K562 (cell line): ENCODE measurements around the gene SERTAD1. TPM values are rescaled to one million over a fixed set of nuclear protein-coding genes. Genes with fewer than 3 reads are reported as not detected.

Experiments
- BCLAF1 ChIP-seq, 2 experiments: fragments of 450-650 bp in 1 of 2; IDR thresholded peaks; 2 replicates each; pipeline ENCODE4 v1.6.1; 2011 to 2017; ENCODE audit warnings: low read depth in 2 of 2, antibody characterized with exemption in 1 of 2, borderline replicate concordance in 1 of 2, low read length in 1 of 2, mild to moderate bottlenecking in 1 of 2, mixed read lengths in 1 of 2; ENCODE audit not compliant: control insufficient read depth in 1 of 2
- BHLHE40 ChIP-seq: IDR thresholded peaks from 2 replicates; pipeline ENCODE4 v1.6.1; 2011; ENCODE audit warnings: low read length, improper control_type of control experiment
- DACH1 ChIP-seq: fragments of 450-650 bp; IDR thresholded peaks from 2 replicates; pipeline ENCODE4 v1.6.1; 2018; ENCODE audit not compliant: partially characterized antibody
- EHMT2 ChIP-seq: fragments of 450-650 bp; IDR thresholded peaks from 2 replicates; pipeline ENCODE4 v1.6.1; 2018; ENCODE audit warnings: antibody characterized with exemption
- ETS2 ChIP-seq: IDR thresholded peaks from 2 replicates; pipeline ENCODE4 v1.6.1; 2016; ENCODE audit warnings: borderline replicate concordance, missing genetic modification characterization, mild to moderate bottlenecking, moderate library complexity, missing compliant biosample characterization; ENCODE audit not compliant: poor library complexity, severe bottlenecking
- HDAC1 ChIP-seq, 2 experiments: fragments of 450-650 bp; IDR thresholded peaks; 2 replicates each; pipeline ENCODE4 v1.6.1; 2016 to 2017; ENCODE audit warnings: inconsistent platforms in 1 of 2, mild to moderate bottlenecking in 1 of 2, moderate library complexity in 1 of 2
- ILF3 ChIP-seq: fragments of 450-650 bp; IDR thresholded peaks from 2 replicates; pipeline ENCODE4 v1.6.1; 2018; ENCODE audit warnings: antibody characterized with exemption, mild to moderate bottlenecking, moderate library complexity, borderline replicate concordance
- MTA1 ChIP-seq: fragments of 450-650 bp; IDR thresholded peaks from 2 replicates; pipeline ENCODE4 v1.6.1; 2017; ENCODE audit warnings: borderline replicate concordance
- NCOA1 ChIP-seq: fragments of 450-650 bp; IDR thresholded peaks from 2 replicates; pipeline ENCODE4 v1.6.1; 2016; ENCODE audit warnings: low read depth
- NFRKB ChIP-seq: fragments of 450-650 bp; IDR thresholded peaks from 2 replicates; pipeline ENCODE4 v1.6.1; 2016; ENCODE audit warnings: low read depth
- POU5F1 ChIP-seq: fragments of 150-350 bp; IDR thresholded peaks from 2 replicates; pipeline ENCODE4 v1.6.1; 2014; ENCODE audit warnings: borderline replicate concordance, low read length, low read depth, mild to moderate bottlenecking; ENCODE audit not compliant: partially characterized antibody
- RAD51 ChIP-seq: fragments of 450-650 bp; IDR thresholded peaks from 2 replicates; pipeline ENCODE4 v1.7.1; 2016; ENCODE audit warnings: low read depth, mild to moderate bottlenecking, borderline replicate concordance
- SLC30A9 ChIP-seq: fragments of 250-450 bp; sonication (Bioruptor Pico); IDR thresholded peaks from 2 replicates; pipeline ENCODE4 v1.8.0; 2022; ENCODE audit warnings: mild to moderate bottlenecking, moderate library complexity
- SMARCB1 ChIP-seq: IDR thresholded peaks from 2 replicates; pipeline ENCODE4 v1.6.1; 2011; ENCODE audit warnings: improper control_type of control experiment, low read depth; ENCODE audit not compliant: insufficient read length
- TAF7 ChIP-seq: fragments of 450-650 bp; IDR thresholded peaks from 2 replicates; pipeline ENCODE4 v1.6.1; 2016; ENCODE audit warnings: missing genetic modification characterization, missing compliant biosample characterization
- TFE3 ChIP-seq: fragments of 450-650 bp; formaldehyde crosslinking; IDR thresholded peaks from 2 replicates; pipeline ENCODE4 v1.4.0; 2020; ENCODE audit warnings: mild to moderate bottlenecking, mixed read lengths
- XRCC3 ChIP-seq: fragments of 450-650 bp; IDR thresholded peaks from 2 replicates; pipeline ENCODE4 v1.6.1; 2017; ENCODE audit warnings: mild to moderate bottlenecking, moderate library complexity
- ZBTB17 ChIP-seq: fragments of 450-650 bp; formaldehyde crosslinking; IDR thresholded peaks from 2 replicates; pipeline ENCODE4 v1.4.0; 2020; ENCODE audit warnings: mild to moderate bottlenecking
- ZBTB7A ChIP-seq: IDR thresholded peaks from 2 replicates; pipeline ENCODE4 v1.6.1; 2011; ENCODE audit warnings: low read depth, mild to moderate bottlenecking, low read length, moderate library complexity, borderline replicate concordance; ENCODE audit not compliant: control insufficient read depth
- ZNF140 ChIP-seq: fragments of 250-450 bp; sonication (Bioruptor Pico); IDR thresholded peaks from 2 replicates; pipeline ENCODE4 v1.8.0; 2021; ENCODE audit warnings: moderate library complexity, mild to moderate bottlenecking, inconsistent platforms
- ZNF431 ChIP-seq: sonication (generic); formaldehyde crosslinking; IDR thresholded peaks from 2 replicates; pipeline ENCODE4 v1.8.0; 2022; ENCODE audit warnings: mild to moderate bottlenecking, missing genetic modification reagents
- polyA plus RNA-seq, 8 experiments: library from polyadenylated mRNA; depleted of rRNA in 4 of 8; stranded (reverse) in 5 of 8; unstranded in 3 of 8; fragments of >200 nt; fragmentation: Nextera tagmentation in 2 of 8; fragmentation: Illumina TruSeq in 1 of 8; extraction: Ambion mirVana in 2 of 8; extraction: Trizol in 1 of 8; gene quantifications; 2 replicates each; pipeline versions ENCODE4 v1.2.1 to v1.2.3, GENCODE V29; 2011 to 2014; ENCODE audit warnings: inconsistent platforms in 1 of 8, missing spikeins in 1 of 8
- total RNA-seq, 7 experiments: library from RNA; depleted of rRNA in 6 of 7; stranded (reverse); fragments of >200 nt in 6 of 7; fragmentation: Illumina TruSeq in 2 of 7; extraction: Trizol in 2 of 7; gene quantifications; 2 replicates each; pipeline versions ENCODE4 v1.2.1 to v1.2.3, GENCODE V29; 2011 to 2021; ENCODE audit warnings: low replicate concordance in 1 of 7

Gene SERTAD1
- total and polyA plus RNA-seq, 9 of the 15 experiments (the other 6 are each of a cell fraction or from before 2014, with no cell fraction given) = 0.15 to 8.7 (median 4.9) TPM

- TF ChIP-seq ZNF431 = peak; percentile 27
- TF ChIP-seq ILF3 = peak; percentile 75; the same call in 1 of the 2 replicates
- TF ChIP-seq NFRKB = no peak; the same call in 1 of the 2 replicates
- no peak for TF ChIP-seq SMARCB1
- TF ChIP-seq HDAC1 (IDR thresholded peaks at IDR 0.05) = peak in 1 of 2 experiments; percentile 68; a peak in 2 of 4 replicates
- no peak for TF ChIP-seq POU5F1
- peak; percentile 85; the same call in 1 of the 2 replicates for TF ChIP-seq NCOA1
- peak; percentile 34 for TF ChIP-seq DACH1
- no peak for TF ChIP-seq EHMT2
- no peak for TF ChIP-seq XRCC3
- TF ChIP-seq ETS2 = no peak
- TF ChIP-seq TAF7 (tag) = no peak
- TF ChIP-seq BHLHE40 = peak; percentile 63
- TF ChIP-seq SLC30A9 (CRISPR knock-in tag) = no peak
- no peak for TF ChIP-seq ZNF140 (CRISPR knock-in tag)
- TF ChIP-seq RAD51 = peak; percentile 70
- TF ChIP-seq ZBTB7A = peak; percentile 93
- peak; percentile 55 for TF ChIP-seq MTA1
- peak; percentile 16; the same call in 1 of the 2 replicates for TF ChIP-seq TFE3 (CRISPR knock-in tag)
- 0 out of 2 replicates have a peak, but pooled peaks have one; percentile 54 for TF ChIP-seq ZBTB17 (CRISPR knock-in tag)
- no peak for TF ChIP-seq BCLAF1 (IDR thresholded peaks at IDR 0.05; ENCODE audit: borderline replicate concordance in 1 of 2, control insufficient read depth in 1 of 2, low read depth in 2 of 2, low read length in 1 of 2)
Measured at GRCh38 chr19:40464059-40465024, 38.5 kb upstream of the SERTAD1 start (continued).
